Measurements from ENCODE around the gene SGMS1.
"Not testable (repeated sequence)": the region's sequence is repeated elsewhere in the genome, so short reads cannot be mapped to it uniquely, and the experiment has no call there.

The SGMS1 gene

DNA sequence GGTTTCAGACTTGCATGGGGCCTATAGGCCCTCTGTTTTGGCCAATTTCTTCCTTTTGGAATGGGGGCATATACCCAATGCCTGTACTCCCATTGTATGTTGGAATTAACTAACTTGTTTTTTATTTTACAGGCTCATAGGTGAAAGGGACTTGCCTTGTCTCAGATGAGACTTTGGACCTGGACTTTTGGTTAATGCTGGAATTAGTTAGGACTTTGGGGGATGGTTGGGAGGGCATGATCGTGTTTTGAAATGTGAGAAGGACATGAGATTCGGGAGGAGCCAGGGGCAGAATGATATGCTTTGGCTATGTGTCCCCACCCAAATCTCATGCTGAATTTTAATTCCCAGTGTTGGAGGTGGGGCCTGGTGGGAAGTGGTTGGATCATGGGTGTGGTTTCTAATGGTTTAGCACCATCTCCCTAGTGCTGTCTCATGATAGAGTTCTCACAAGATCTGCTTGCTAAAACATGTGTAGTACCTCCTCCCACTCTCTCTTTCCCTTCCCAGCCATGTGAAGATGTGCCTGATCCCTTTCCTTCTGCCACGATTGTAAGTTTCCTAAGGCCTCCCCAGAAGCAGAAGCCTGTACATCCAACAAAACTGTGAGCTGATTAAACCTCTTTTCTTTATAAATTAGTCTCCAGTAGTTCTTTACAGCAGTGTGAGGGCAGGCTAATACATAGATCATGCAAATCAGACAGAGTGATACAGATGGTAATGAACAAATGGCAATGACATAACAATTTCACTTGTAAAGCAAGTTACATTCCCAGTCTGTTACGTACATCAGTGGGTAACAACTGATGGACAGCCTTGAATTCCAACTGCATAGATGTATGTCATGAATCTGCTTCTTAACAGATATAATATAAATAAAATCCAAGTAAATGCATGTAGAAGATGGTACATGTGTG lies 146.2 kb downstream of the SGMS1 start:
- no peak for DNase-seq (ENCODE audit: extremely low read depth in 1 of 2, low read depth in 1 of 2)

DNA sequence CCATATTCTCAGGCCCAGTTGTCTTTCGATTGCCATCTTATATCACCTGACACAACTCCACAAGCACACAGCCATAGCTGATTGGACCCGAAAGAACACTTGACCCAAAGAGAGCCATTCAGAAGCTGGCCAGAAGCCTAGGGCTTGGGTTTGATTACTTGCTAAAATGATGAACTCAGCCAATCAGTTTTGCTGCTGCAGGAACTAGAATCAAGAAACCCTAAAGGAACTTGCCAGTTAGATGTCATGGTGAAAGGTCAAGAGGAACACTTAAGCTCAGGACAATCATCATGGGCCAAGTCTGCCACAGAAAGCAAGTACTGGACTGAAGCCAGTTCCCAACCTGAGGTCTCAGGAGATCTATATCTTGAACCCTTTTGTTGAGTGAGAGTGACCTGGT lies 150.0 kb downstream of the SGMS1 start:
- DNase-seq (ENCODE audit: extremely low read depth in 1 of 2, low read depth in 1 of 2): no peak

DNA sequence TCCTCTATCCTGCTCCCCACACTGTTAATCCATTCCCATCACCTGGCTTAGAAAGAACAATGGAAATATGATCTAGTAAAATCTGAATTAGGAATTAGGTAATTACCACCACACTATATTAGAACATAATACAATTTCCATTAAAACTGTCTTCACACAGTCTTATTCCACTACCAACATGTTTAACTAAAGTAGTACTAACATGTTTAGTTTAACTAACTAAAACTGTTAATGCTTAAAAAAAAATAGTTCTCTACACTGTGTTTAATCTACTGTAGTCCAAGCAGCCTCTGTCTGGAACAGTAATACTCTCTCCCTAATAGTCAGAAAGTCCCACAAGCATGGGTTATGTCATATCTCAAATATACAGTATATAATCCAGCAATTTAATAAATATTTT lies 150.8 kb downstream of the SGMS1 start:
- DNase-seq (ENCODE audit: extremely low read depth in 1 of 2, low read depth in 1 of 2): no peak

DNA sequence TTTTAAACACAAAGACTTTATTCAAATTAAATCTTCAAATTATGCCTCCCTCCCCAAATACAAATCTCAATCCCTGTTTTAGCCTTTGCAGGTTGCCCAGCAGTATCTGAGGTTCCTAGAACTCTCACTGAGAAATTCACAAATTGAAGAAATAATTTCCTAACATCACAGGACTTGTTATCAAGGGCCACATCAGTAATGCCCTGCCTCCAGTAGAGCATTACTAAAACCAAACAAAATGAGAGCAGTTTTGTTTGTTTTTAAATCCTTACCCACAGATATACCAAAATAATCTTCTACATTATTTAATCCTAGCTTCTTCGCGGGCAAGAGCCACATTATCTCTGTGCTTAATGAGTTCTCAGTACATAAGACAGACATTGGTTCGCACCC lies 152.2 kb downstream of the SGMS1 start:
- DNase-seq (ENCODE audit: extremely low read depth in 1 of 2, low read depth in 1 of 2): no peak

DNA sequence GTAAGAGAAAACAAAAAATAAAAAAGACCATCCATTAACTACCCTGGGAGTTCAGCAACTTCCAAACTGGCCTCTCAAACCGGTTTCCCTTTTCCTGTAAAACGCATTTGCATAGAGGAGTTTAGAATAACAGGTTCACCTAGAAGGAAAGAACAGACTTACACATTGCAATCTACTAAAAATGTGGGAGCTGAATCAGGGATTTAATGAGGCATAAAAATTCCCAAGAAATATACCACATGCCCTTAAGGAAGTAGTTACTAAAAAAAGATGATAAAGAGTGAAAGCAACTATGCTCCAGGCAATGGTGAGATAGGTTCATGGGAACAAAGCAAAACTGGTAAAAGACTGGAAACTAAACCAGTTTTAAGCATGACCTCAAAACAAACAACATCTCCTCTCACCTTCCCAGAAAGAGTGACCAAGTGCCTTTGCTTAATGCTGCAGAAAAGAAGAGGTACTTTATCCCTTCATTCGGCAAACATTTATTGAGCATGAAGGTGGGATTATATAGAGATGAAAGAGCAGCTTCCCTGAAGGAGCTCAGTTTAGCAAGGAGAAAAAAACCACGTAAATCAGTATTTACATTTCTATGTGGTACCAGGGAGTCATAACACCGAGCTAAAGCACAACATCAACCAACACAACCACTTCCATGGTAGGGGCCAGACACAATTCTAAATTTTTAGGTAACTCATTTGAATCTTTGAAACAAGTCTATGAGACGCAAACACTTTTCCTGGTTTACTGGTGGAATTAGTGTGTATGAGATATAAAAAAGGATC lies 152.8 kb downstream of the SGMS1 start:
- DNase-seq (ENCODE audit: extremely low read depth in 1 of 2, low read depth in 1 of 2): no peak

DNA sequence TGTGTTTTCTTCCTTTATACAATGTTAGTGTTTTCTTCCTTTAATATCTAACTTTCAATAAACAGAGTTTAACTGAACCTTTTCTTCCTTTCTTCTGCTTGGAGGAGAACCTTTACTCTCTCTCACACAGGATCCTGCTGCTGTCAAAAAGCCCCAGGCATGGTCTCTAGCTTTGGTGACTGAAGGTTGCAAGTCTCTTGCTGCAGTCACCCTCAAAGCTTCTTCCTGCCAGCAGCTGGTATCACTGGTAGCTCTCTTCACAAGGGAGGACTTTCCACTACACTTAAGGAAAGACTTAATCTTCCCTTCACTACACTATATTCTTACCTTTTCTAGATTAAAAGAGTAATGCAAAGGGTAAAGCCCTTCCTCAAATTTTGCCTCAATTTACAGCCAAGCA lies 153.4 kb downstream of the SGMS1 start:
- DNase-seq (ENCODE audit: extremely low read depth in 1 of 2, low read depth in 1 of 2): no peak

DNA sequence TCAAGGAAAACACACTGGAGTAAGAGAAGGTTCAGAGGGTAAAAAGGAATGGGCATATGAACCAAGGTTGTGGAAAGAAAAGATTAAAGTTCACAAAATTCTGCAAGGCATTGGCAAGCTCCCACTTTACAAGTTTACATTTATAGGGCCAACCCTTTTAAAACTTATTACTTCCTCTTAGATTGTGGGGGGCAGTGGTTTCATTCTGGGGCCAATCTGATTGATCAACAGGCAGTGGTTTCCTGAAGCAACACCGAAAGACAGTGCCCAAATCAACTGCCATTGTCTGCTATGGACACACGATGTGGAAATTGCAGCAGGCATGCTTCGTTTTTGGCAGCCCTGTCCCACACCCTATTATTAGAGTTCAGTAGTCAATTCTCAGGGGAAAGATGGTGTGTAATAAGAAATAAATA lies 154.0 kb downstream of the SGMS1 start:
- DNase-seq (ENCODE audit: extremely low read depth in 1 of 2, low read depth in 1 of 2): no peak

DNA sequence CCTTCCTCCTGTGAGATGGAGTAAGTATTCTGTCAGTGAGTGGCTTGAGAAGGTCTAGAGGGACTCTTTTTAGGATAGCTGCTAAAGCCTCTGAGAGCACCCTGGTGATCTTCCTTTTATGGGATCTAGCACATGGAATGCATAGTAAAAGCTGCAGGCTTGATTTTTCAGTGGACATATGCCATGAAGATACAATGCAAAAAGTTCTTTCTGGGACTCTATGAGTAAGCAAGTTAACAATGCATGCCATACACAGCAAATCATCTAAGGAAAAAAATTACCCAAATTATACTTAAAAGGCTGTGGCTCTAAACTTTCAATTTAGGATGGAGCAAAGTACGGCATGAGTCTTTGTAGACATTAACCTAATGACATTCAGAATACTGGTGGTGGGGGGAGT lies 154.5 kb downstream of the SGMS1 start:
- DNase-seq (ENCODE audit: extremely low read depth in 1 of 2, low read depth in 1 of 2): no peak

DNA sequence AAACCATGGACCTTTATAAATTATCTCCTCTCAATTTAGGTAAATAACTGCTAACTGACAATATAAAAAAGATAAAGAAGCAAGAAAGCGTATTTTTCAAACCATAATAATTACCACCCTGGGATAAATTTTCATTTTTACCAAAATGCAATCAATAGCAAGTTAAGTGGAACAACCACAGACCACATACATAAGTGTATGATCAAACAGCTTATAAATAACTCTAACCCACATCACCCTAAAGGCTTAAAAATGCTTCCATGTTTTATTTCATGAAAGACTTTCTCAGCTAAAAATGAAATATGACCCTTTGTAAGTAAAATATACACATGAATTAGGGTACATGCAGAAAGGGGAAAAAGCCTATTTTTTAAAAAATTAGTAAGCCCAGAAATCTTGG lies 156.5 kb downstream of the SGMS1 start:
- no peak for DNase-seq (ENCODE audit: extremely low read depth in 1 of 2, low read depth in 1 of 2)

DNA sequence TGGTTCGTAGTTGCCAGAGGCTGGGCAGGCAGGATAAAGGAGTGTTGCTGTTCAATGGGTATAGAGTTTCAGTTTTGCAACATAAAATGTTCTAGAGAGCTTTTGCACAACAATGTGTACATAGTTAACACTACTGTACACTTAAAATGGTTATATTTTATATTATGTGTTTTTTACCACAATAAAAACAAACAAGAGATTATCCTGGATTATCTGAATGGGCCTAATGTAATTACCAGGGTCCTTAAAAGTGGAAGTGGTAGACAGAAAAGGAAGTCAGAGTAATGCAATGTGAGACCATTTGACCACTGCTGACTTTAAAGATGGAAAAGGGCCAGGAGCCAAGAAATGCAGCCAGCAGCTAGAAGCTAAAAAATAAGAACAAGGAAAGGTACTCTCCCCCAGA lies 159.7 kb downstream of the SGMS1 start:
- DNase-seq (ENCODE audit: extremely low read depth in 1 of 2, low read depth in 1 of 2): no peak

DNA sequence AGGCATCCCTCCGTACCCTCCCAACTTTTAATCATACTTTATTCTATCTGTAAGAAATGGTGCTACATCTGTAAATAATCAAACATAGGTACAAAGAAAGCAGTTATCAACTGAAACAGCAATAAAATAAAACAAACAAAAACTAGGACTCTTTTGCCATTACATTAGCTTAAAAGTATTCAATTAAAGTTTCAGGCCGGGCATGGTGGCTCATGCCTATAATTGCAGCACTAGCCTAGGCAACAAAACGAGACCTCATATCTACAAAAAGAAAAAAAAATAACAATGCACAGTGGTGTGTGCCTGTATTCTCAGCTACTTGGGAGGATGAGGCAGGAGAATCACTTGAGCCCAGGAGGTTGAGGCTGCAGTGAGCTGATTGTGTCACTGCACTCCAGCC lies 161.9 kb downstream of the SGMS1 start:
- DNase-seq (ENCODE audit: extremely low read depth in 1 of 2, low read depth in 1 of 2): no peak

DNA sequence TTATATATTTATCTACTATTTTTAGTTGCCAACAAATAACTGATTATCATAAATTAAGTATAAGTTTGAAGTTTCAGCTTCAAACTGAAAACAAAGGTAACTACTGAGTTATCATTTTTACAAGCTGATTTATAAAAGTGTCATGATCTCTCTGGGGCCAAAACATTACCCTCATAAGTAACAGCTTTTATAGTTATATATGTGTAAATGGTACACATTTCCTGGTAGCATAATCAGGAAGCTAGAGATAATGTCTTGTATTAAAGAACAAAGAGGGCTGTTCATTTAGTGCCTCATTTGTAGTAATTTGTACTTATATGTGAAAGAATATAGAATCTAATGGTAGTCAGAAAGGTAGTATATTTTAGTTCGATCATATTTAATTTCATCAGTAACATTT lies 162.6 kb downstream of the SGMS1 start:
- DNase-seq (ENCODE audit: extremely low read depth in 1 of 2, low read depth in 1 of 2): no peak

DNA sequence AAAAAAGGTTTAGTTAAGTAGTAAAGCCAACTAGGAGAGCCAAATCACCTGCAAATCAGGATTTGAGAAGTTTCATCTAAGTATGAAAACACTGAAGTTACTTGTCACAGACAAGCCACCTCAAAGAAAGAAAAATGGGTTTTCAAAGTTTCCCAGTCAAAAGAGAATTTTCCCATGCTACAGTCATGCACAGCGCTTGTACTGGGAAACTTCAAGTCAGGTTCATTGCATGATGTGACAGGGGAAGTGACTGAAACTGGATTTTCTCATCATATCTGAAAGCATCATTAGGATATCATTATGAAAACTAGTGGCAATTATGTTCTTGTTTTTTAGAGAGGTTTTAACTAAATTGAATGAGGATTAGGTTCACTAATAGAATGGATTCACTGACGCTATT lies 167.0 kb downstream of the SGMS1 start:
- DNase-seq (ENCODE audit: extremely low read depth in 1 of 2, low read depth in 1 of 2): no peak

DNA sequence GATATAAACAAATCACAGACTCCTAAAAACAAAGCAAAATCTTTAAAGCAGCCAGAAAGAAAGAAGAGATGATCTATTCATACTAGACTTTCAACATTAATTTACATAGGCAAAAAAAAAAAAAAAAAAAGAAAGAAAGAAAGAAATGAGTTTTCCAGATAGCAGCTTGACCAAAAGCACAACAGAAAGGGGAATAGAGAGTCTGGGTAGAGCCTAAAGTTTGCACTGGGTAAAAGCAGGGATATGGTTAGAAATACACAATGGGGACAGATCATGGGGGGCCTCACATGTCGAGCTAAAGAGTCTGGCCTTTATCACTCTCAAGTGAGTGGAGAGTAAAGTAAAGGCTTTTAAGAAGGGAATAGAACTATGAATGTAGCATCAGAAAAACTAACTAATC lies 169.8 kb downstream of the SGMS1 start:
- no peak for DNase-seq (ENCODE audit: extremely low read depth in 1 of 2, low read depth in 1 of 2)

DNA sequence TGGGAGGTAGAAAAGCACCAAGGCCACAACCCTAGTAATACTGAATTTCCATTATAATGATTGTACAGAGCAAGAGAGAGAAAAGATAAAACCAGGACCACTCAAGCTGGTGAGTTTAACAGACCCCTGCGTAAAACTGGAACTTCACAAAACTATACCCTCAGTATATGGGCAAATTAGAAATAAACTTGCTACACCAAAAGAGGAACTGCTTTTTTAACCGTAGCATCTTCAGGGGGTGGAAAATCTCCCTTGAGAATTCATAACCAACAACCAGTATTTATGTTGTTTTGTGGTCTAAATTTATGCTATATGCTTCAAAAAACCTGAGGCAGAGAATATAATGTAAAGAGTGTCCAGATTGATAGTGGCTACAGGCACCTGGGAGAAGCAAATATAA lies 171.2 kb downstream of the SGMS1 start:
- DNase-seq (ENCODE audit: extremely low read depth in 1 of 2, low read depth in 1 of 2): no peak

DNA sequence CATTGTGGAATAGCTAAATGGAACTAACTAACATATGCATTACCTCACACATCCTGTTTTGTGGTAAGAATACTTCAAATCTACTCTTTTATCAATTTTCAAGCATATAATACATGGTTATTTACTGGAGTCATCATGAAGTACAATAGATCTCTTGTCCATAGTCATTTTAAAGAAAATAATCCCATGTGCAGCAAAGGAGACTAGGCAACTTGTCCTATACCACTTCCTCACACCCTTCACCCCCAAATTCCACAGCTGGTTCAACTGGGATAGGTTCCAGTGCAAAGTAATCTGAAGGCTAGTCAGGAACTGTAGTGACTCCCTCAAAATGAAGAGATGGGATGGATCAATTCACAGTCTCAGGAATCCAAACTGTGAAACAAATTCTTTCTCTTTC lies 176.1 kb downstream of the SGMS1 start:
- DNase-seq (ENCODE audit: extremely low read depth in 1 of 2, low read depth in 1 of 2): no peak

DNA sequence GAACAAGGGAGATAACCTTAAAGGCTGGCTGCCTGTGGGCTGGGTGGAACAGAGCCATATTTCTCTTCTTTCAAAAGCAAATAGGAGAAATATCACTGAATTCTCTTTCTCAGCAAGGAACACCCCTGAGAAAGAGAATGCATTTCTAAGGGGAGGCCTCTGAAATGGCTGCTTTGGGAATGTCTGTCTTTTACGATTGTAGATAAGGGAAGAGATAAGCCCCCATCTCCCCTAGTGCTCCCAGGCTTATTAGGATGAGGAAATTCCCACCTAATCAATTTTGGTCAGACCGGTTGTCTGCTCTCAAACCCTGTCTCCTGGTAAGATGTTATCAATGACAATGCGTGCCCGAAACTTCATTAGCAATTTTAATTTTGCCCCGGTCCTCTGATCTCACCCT lies 178.0 kb downstream of the SGMS1 start:
- not testable (repeated sequence) for DNase-seq (ENCODE audit: extremely low read depth in 1 of 2, low read depth in 1 of 2)

DNA sequence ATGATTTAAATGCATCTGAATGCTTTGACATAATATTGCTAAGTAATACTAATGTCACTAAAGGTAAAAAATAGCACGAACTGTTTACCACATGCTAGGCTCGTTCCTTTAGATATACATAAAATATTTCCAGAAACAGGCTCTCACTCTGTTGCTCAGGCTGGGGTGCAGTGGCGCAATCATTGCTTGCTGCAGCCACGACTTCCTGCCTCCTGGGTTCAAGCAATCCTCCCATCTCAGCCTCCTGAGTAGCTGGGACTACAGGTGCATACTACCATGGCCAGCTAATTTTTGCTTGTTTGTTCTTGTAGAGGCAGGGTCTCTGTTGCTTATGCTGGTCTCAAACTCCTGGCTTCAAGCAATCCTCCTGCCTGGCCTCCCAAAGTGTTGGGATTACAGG lies 183.3 kb downstream of the SGMS1 start:
- no peak for DNase-seq (ENCODE audit: extremely low read depth in 1 of 2, low read depth in 1 of 2)

DNA sequence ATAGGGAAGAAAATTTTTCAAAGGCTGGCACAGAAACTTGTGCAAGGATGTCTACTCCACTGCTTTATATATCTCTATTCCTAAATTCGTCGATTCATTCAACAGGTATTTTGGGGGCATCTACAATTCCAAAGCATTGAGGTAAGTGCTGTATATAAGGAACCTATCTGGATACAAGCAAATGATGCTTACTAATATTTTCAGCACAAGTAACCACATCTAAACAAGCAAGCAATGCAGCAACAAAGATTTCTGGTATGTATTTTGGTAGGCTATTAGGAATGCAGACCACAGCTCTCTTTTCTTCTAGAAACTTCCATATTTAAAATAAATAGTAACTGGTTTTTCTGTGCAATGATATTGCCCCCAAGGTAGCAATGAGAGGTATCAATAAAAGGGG lies 183.9 kb downstream of the SGMS1 start:
- no peak for DNase-seq (ENCODE audit: extremely low read depth in 1 of 2, low read depth in 1 of 2)

DNA sequence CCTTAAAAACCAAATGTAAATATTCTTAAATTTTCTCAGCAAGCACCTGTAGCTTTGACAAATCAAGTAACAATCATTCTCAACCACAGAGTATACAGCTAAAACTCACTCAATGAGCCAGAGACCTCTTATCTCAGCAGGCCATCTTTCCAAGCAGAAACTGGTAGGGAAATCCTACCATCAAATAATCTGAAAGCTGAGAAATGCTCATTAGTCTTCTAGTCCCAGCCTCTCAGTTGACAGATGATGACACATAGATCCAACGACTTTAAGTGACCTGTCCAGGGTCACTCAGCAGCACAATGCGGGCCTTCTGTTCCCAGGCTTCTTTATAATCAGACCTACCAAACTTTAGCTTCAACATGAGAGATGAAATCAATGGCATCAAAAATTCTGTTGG lies 184.6 kb downstream of the SGMS1 start:
- no peak for DNase-seq (ENCODE audit: extremely low read depth in 1 of 2, low read depth in 1 of 2)

DNA sequence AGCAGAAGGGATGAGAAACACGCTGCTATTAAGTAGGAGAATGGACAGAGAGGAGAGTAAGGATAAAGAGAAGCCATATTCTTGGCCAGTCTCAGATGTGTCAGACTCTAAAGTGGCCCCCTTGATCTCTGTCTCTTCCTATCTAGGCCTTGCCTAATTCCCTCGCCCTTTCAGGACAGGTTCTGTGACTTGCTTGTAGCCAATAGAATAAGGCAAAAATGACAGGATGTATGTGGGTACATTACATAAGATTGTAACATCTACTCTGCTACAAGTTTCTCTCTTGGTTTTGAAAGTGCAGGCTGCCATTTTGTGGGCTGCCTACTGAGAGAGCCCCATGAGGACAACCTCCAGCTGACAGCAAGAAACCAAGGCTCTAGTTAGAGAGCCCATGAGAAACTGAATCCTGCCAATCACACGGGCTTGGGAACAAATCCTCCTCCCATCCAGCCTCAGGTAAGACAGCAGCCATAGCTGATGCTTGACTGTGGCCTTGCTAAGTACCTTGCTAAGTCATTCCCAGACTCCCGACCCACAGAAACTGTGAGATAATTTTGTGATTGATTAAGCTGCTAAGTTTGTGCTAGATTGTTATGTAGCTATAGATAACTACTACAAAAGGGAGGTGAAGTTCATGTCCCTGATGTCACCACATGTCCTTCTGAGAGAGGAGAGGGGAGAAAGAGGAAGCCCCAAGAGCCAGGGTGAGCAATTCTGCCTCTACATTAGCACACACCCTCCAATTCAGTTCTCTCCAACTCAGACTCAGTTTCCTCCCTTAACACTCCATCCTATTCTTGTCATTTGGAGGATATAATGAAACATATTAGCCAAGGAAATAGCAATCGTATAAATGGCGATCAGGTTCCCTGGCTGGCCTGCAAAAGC lies 185.5 kb downstream of the SGMS1 start:
- DNase-seq (ENCODE audit: extremely low read depth in 1 of 2, low read depth in 1 of 2): no peak

Data from activated CD8-positive, alpha-beta memory T cell treated with anti-CD3 and anti-CD28 coated beads for 1 hour (primary cell).